ENCODE results near the gene SPATA25. TPM values are rescaled to one million over a fixed set of nuclear protein-coding genes. Genes with fewer than 3 reads are reported as not detected.
"Not testable (repeated sequence)": the region's sequence is repeated elsewhere in the genome, so short reads cannot be mapped to it uniquely, and the experiment has no call there.

Gene SPATA25, protein sequence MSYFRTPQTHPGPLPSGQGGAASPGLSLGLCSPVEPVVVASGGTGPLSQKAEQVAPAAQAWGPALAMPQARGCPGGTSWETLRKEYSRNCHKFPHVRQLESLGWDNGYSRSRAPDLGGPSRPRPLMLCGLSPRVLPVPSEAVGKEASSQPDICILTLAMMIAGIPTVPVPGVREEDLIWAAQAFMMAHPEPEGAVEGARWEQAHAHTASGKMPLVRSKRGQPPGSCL
- 0.12 and 1.0 TPM in 2 replicates for total RNA-seq (2014; rRNA removed; shearing (Covaris generic))

DNA sequence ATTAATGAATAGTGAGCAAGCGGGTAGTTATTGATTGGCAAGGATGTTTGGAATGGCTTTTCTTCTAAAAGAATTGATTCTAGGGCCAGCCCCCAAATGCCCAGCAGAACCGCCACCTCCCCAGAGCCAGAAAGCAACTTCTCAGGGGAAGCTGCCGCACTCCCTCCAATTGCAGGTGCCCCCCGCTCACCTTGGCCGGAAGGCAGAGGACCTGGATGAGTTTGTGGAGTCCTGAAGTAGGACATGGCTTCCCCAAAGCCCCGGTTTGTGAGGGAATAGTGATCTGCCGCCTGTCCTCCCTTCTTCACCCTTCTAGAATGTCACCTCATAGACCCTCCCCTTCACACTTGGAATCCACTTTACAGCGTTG is at the start of gene SPATA25:
TSS of gene SPATA25 (minus strand) at position 277 of the 370 bp plus-strand sequence. CDS start at position 245, 32 bp downstream.
- no peak for DNase-seq (ENCODE audit: low spot score)

DNA sequence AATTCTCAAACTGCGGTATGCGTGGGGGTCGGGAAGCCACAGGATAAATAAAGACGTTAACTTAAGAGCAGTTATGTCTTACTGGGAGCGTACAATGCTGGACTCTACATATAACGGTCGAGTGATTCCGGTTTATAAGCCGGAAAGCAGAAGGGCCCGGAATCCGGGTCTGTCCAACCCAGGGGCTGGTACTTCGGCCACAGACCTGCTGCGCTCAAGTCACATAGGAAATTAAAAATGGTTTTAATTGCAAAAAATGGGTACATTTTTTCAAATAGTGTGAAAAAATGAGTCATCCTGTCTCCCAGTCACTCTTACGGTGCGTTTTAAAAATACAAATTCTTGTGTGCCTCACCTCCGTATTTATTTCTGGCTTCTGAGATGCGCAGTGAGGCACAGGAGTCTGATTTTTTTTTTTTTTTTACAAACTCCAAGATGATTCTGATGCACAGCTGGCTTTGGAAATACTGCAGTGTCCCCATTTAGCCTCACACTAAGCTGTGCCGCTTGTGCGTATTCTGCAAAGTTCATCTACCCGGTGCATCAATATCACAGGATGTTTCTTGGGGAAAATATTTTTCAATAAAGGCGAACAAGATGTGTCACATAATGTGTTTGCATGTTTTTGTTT is 48.1 kb upstream of the SPATA25 start:
- DNase-seq (ENCODE audit: low spot score) = no peak

DNA sequence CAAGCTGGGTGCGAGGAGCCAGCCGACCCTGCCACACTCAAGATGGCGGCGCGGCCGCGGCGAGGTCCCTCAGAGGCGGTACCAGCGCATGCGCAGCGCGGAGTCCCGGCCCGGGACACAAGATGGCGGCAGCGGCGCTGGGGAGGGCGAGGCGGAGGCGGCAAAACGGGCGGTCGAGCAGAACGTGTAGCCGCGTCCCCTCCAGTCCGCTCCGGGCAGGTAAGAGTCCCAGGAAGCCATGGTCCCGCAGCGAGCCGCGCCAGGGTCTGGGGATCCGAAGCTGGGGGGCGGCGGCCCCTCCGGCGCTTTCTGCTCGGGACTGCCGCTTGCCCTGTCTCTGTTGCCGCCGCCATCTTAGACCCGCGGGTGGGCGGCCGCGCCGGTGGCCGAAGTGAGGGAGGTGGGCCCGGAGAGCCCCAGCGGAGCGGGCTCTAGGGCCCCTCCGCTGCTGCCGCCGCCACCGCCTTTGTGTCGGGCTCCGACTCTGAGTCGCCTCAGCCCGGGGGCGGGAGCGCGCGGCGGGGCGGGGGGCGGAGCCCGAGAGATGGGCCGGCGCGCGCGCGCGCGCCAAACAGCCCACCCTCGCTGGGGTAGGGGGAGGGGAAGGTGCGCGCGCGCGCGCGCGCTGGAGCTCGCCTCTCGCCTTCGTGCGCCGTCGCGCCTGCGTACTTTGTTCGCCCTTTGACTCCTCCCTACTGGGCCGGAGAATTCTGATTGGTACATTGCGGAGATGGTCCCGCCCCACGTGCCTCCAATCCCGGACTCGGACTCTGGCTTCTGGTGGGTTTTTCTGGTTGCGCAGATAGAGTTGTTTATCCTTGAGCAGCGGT is 47.4 kb upstream of the SPATA25 start, which contains the start of gene PCIF1:
TSS of gene PCIF1 (plus strand) at position 98 of the 830 bp plus-strand sequence. CDS start 4,317 bp downstream, outside the sequence.
- peak; percentile 97 for DNase-seq (ENCODE audit: low spot score)

DNA sequence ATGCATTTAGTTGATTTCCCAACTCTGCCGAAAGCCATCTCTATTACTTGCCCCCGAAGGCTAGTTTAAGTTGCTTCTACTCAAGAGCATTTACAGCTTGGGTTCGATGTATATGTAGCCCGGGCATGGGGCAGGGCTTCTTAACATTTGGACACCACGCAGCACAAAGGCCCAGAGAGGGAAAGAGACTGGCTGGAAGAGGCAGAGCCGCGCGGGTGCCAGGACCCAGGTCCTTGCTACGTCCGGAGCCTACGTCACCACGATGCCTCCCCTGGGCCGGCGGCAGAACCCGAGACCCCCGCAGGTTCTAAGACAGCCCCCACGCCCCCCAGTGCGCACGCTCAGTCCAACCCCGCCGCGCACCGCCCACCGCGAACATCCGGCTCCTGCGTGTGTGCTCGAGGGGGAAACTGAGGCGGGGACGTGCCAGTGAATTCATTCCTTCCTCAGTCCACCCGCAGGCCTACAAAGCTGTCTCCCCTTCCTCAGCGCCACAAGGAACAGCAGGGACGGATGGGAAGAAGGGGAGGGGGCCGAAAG is 46.7 kb upstream of the SPATA25 start:
- DNase-seq (ENCODE audit: low spot score) = no peak

DNA sequence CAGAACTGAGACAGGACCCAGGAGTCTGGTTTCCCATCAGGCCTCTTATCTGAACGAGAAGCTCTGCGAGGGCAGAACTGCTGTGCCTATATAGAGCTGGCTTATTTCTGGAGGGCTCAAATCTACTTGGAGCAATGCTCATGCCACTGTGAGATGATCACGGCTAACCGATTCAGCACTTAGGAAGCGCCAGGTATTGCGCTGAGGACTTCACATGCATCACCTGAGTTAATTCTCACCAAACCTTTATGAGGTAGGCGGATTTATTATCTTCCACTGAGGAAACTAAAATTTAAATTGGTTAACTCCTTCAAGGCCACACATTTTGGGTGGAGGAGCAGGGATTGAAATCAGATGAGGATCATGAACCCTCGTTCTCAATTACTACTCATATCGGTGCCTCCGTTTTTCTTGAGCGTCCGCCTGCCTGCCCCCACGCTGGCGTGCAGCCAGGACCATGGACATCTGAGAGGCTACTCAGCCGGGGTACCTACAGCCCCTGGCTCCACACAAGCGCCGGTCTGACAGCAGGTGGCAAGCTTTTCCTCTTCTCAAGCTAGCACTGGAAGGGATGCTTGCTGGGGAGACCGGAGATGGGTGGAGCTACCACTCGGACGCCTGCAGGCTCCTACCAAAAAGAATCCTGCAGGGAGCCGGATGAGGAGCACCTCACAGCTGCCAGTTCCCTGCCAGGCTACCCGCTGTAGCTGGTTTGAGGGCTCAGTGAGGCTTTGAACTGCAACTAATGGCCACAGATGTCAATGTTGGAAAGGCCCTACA is 46.0 kb upstream of the SPATA25 start:
- DNase-seq (ENCODE audit: low spot score) = peak; percentile 76

DNA sequence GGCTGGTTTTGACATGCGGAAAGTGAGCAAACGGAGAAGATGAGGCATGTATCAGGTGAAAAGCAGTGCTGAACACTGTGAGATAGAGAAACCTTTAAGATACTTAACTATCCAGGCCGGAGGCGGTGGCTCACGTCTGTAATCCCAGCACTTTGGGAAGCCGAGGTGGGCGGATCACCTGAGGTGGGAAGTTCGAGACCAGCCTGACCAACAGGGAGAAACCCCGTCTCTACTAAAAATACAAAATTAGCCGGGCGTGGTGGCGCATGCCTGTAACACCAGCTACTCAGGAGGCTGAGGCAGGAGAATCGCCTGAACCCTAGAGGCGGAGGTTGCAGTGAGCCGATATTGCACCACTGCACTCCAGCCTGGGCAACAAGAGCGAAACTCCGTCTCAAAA is 44.3 kb upstream of the SPATA25 start:
- DNase-seq (ENCODE audit: low spot score) = not testable (repeated sequence)

DNA sequence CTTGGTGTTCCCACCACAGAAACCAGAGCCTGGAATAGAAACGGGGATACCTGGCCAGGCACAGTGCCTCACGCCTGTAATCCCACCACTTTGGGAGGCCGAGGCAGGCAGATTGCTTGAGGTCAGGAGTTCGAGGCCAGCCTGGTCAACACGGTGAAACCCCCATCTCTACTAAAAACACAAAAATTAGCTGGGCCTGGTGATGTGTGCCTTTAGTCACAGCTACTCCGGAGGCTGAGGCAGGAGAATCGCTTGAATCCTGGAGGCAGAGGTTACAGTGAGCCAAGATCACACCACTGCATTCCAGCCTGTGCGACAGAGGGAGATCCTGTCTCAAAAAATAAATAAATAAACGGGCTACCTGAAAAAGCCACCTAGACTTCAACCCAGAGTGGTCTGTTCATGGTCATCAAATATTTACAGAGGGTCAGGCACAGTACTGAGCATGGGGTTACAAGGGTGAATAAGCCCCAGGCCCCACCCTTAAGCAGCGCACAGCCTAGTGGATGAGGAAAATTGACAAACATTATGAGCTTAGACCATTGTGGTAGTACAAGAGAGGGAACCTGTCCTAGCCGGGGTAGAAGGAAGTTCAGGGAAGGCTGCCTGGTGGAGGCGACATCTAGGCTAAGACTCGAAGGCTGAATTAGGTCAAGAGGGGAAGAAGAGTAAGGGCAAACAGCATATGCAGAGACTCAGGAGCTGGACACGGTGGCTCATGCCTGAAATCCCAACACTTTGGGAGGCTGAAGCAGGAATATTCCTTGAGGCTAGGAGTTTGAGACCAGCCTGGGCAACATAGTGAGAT is 39.9 kb upstream of the SPATA25 start:
- no peak for DNase-seq (ENCODE audit: low spot score)

DNA sequence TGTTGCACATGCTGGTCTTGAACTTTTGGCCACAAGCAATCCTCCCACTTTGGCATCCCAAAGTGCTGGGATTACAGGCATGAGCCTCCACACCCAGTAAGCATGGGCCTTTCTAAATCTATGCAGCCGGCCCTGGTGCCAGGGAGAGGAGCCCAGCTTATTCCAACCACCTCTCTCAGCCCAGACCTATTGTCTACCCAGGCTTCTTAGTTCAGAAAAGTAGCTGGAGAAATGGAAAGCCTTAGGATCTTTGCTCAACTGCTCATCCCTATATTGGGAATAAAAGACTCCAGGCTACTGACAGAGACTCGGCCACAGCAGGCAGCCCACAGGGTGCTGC is 39.3 kb upstream of the SPATA25 start:
- DNase-seq (ENCODE audit: low spot score) = no peak

DNA sequence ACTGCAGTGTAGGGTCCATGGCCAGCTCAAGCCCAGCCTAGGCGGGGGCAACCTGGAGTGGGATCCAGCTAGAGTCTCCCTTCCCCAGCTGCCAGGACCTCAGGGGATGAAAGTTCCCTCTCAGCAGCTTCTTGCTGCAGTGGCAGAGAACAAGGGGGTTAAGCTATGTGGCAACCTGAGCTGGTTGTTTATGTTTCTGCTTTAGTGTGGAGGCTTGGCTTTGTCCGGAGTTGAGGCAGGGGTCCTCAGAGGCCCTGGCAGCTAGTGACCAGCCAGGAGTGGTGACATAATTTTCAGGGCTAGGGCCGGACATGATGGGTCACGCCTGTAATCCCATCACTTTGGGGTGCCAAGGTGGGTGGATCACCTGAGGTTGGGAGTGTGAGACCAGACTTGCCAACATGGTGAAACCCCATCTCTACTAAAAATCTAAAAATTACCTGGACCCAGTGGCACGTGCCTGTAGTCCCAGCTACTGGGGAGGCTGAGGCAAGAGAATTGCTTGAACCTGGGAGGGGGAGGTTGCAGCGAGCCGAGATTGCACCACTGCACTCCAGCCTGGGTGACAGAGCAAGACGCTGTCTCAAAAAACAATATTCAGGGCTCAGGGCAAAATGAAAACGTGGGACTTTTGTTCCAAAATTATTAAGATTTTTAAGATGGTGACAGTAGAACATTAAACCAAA is 38.5 kb upstream of the SPATA25 start:
- DNase-seq (ENCODE audit: low spot score) = no peak

DNA sequence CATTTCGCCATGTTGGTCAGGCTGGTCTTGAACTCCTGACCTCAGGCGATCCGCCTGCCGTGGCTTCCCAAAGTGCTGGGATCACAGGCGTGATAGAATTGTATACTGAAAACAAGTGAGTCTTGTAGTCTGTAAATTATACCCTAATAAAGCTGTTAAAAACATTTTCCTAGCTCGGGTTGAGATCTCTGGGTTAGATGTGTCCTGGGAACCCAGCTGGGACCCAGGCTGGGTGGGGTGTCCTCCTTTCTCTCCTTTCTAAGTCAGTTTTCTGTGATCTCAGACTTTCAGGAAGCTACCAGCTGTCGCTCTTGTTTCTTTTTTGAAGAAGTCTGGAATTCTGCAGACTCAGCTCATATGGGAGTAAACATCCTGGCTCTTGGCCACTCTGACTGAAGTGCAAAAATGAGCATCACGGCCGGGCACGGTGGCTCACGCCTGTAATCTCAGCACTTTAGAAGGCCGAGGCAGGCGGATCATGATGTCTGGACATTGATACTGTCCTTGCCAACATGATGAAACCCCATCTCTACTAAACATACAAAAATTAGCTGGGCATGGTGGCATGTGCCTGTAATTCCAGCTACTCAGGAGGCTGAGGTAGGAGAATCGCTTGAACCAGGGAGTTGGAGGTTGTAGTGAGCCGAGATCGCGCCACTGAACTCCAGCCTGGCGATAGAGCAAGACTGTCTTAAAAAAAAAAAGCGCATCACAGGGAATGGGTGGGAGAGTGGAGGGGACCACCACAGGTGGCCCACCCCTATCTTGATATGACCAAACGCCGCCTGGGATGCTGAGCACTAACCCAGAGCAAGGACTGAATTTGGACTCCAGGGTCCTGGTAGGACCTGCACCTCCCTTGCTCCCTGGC is 37.2 kb upstream of the SPATA25 start:
- DNase-seq (ENCODE audit: low spot score) = peak; percentile 60

DNA sequence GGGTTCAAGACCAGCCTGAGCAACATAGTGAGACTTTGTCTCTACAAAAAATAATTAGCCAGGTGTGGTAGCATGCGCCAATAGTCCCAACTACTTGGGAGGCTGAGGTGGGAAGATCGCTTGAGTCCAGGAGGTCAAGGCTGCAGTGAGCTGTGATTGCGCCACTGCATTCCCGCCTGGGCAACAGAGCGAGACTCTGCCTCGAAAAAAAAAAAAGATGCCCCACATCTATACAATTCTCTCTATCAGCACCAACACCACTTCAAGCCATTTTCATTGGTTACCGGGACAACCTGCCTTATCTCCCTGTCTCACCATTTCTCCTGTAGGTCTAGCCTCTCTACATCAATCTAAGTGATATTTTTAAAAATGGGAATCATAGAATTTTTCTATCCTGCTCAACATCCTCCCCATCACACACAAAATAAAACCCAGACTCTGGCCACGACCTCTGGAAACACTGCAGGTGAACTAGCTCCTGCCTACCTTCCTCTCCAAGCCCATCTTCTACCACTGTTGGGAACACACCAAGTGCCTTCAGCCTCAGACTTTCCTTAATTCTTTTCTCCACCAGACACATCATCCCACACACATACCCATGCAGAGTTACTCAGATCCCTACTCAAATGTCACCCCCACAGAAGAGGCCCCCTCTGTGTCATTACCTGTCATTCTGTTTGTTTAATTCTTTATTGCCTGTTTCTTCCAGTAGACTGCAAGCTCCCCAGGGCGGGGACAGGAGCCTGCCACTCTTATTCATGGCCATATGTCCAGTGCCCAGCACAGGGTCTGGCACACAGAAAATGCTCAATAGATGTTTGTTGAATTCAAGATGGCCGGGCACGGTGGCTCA is 34.1 kb upstream of the SPATA25 start:
- DNase-seq (ENCODE audit: low spot score) = no peak

DNA sequence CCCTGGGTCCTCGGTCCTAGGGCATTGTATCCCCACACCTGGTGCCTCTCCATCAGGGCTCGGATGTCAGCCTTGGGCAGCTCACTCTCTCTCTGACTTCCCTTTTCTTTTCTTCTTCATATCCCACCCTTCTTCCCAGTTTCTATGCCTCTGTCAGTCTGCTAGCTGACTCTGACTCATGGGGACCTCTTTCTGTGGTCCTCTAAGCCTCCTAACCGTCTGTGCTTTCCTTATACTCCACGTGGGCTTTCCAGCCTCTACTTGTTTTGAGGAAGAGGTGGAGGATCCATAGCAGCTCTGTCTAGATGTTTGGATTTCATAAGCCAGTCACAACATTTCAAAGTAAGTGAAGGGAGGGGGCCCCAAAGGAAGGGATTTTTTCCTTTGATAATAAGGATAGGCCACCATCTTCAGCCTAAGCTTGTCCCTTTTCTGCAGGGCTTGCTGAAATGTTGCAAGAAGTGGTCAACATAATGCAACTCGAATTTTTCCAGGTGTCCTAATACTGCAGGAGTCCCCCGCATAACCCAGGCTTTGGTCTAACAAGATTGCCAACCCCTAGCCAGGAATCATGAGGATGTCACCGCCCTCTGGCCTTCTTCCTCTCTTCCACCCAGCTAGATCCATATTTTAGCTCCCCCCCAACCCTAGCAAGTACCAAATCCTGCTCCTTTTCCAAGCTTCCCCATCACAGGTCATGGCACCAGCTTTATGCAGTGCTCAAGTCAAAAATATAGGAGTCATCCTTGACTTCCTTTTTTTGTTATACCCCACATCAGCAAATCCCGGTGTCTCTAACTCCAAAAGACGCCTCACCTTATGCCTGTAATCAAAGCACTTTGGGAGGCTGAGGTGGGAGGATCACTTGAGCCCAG is 33.3 kb upstream of the SPATA25 start:
- DNase-seq (ENCODE audit: low spot score) = no peak

DNA sequence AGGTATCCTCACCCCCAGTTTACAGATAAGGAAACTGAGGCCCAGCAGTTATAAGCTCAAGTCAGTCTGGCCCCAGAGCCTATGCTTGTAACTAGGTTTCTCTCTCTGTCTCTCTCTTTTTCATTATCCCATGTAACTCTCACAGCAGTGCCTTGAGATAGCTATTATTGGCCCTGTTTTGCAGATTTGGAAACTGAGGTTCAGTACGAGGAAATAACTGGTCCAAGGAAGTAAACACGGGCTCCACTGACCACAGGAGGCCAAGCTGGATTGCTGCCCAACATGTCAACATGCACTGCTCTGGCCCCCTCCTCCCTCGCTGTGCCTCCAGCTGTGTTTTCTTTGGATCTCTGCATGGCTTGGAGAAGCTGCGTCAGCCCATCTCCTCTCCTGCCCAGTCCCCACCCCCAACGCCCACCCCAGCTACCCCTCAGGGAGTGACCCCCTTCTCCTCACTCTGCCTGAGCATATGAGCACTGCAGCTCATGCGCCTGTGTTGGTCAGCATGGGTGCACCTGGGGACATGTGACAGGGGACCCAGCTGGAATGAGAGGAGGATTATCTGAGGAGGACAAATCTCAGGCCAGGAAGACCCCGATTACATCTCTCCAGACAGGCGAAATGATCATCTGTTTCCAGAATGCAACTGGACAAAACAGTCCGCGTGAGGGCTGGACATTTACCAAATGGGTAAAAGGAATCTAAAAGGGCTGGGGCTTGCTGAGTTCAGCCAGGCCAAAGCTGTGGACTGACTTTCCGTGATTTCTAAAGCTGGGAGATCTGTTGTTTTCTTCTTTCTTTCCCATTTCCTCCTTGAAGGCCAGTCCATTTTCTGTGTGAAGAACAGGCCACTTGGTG is 32.3 kb upstream of the SPATA25 start:
- no peak for DNase-seq (ENCODE audit: low spot score)

DNA sequence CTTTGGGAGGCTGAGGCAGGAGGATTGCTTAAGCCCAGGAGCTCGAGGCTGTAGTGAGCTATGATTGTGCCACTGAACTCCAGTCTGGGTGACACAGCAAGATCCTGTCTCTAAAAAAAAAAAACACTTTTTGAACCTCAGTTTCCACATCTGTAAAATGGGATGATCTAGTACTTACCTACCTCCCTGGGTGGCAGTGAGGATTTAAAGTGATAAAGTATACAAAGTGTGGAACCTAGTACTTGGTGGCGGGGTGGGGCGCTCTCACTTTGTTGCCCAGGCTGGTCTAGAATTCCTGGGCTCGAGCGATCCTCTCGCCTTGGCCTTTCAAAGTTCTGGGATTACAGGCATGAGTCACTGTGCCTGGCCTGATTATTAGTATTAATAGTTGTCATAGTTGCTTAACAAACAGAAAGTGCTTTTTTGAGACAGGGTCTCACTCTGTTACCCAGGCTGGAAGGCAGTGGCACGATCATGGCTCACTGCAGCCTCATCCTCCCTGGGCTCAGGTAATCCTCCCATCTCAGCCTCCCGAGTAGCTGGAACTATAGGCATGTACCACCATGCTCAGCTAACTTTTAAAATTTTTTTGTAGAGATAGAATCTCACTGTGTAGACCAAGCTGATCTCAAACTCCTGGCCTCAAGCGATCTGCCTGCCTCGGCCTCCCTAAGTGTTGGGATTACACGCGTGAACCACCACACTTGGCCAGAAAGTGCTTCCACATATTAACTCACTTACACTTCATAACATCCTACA is 31.5 kb upstream of the SPATA25 start:
- DNase-seq (ENCODE audit: low spot score) = no peak

DNA sequence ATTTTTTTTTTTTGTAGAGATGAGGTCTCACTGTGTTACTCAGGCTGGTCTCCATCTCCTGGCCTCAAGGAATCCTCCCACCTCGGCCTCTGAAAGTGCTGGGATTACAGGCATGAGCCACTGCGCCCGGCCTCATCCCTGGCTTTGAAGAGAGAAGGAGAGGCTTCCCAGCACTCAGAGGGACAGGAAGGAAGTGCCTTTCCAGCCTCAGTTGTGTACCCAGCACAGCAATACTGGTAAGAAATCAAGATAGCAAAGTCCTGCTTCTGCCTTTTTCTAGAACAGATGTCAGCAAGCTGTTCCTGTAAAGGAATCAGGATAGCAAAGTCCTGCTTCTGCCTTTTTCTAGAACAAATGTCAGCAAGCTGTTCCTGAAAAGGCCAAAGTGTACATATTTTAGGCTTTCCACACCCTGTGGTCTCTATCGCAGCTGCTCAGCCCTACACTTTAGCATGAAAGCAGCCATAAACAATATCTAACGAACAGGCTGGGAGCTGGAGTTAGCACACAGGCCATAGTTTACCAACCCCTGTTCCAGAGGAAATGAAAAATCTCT is 30.8 kb upstream of the SPATA25 start:
- no peak for DNase-seq (ENCODE audit: low spot score)

Data from H4 (cell line).